Measurements from ENCODE around the gene SLC22A2.
"Not testable (repeated sequence)": the region's sequence is repeated elsewhere in the genome, so short reads cannot be mapped to it uniquely, and the experiment has no call there.

The SLC22A2 gene

DNA sequence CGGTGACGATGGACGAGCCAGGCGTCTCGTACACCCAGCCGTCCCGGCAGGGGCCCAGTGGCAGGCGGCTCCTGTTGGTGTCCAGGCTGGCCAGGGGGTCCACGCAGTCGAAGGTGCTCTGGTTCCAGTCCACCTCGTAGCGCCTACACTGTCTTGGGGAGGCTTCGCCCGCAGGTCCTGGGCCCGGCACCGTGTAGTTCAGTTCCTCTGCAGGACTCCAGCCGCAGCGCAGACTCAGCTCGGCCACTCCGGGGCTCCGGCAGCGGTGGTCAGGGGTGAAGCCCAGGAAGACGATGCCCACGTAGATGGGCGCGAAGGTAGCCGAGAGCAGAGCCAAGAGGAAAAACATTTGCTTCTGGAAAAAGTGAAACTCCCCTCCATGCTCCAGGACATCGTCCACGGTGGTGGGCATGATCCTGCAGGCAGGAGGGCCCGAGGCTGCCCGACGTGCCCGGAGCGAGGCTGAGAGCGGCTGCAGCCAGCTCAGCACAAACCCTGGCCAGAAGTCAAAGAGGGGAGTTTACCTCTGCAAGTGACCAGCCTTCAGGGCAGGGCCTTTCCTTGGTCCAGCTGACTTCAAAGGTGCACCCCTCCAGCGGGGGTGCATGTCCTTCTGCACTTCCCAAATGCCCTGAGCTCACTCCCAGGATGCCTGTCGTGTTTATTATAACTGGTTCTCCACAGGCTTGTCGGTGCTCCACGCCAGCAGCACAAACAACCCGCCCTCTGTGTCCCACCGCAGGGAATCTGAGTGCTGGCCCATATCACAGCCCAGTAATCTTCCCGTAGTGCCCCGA, at the start of gene SLC22A2:
SLC22A2 (minus strand) TSS at position 476 of the 797 bp plus-strand sequence; CDS start at position 412, 64 bp downstream.
- DNase-seq = no peak

DNA sequence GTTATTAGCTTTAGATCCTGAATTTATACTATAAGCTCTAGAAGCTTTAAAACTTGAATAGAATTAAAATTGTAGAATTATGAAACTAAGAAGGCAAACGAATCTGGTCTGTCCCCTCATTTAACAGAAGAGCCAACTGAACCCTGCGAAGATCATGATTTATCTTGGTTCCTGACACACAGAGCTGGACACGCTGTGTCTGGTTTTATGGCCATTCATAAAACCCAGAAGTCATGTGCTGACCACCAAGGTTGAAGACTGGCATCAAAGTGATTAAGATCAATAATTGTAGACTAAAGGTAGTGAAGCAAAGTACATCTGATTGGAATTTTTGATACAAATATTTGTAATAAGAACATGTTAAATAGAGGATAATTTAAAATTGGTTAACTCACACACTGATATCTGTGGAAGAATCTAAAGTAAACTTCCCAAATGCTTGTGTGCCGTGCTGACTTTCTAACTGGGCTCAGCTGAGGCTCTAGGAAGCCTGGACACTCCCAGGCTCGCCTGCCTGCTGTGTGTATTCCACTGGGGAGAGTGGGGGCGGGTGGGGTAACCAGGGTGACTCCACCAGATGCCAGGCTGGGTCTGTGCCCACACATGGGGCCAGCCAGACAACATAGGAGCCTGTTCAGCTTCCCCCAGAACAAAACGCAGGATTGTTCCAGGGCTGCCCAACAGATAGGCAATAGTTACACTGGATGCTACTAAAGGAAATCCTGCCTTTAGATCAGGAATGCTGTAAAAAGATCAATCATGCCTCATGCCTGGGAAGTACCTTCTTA, 47.5 kb upstream of the SLC22A2 start:
- DNase-seq = no peak

DNA sequence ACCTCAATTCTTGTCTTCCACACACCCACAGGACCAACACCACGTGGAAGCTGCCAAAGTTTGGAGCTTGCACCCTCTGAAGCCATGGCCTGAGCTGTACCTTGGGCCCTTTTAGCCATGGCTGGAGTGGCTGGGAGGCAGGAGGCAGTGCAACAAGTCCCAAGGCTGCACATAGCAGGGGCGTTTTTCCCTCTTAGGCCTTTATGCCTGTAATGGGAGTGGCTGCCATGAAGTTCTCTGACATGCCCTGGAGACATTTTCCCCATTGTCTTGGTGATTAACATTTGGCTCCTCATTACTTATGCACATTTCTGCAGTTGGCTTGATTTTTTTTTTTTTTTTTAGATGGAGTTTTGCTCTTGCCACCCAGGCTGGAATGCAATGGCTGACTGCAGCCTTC, 45.2 kb upstream of the SLC22A2 start:
- no peak for DNase-seq

DNA sequence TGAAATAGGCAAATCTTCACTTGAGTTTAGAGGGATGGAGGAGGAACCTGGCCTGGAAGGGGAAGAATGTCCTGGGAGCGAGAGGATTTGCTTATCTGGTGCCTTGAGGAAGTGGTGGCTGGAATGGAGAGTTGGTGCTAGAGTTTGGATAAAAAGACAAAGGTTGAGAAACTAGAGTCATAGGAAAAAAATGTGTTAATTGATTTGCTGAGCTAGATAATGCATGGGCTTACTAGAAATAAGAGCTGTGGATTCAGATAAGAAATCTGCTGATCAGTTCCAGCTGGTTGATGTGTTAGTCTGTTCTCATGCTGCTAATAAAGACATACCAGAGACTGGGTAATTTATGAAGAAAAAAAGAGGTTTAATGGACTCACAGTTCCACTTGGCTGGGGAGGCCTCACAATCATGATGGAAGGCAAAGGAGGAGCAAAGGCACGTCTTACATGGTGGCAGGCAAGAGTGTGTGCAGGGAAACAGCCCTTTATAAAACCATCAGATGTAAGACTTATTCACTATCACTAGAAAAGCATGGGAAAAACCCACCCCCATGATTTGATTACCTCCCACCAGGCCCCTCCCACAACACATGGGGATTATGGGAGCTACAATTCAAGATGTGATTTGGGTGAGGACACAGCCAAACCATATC, 43.9 kb upstream of the SLC22A2 start:
- not testable (repeated sequence) for DNase-seq

DNA sequence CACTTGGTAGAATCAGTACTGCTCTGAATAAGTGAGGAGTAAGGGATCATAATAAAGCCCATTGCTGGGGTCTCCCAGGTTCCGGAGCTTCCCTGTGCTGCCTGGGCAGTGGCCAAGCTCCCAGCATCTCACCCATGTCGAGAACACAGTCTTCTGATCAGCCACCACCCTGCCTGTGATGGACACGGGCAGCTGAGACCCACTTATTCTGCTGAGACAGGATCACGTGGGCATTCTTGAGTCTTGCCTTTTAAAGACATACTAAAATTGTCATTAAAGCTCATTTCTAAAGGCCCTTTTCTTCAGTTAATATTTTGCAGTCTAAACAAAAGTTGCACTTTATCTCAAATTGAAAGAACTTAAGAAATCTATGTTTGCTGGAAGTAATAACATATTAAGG, 42.7 kb upstream of the SLC22A2 start:
- DNase-seq = no peak

DNA sequence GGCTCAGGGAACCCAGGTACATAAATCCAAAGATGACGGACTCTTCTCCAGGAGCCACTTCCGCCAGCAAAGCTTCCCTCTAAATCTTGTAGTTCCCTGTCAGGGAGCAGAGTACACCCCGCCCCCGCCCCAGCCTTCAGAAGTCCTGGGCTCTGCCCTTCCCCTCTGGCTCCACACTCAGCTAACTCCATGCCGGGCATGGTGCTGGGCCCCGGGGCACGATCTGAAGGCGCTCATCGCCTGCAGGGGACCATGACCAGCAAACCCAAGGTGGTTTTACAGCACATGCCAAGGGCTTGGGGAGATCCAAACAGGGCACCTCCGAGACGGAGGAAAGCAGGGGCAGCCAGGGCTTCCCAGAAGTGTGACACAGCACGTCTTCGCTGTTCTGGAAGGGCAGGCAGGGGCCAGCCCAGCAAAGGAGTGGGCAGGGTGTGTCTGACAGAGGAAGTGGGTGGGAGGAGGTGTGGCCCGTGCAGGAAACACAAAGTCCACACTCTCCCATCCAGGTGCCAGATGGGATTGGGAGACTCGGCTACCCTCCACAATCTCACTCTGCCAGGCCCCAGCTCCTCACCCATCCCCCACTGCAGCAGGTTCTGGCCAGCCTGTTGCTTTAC, 41.6 kb upstream of the SLC22A2 start:
- no peak for DNase-seq

DNA sequence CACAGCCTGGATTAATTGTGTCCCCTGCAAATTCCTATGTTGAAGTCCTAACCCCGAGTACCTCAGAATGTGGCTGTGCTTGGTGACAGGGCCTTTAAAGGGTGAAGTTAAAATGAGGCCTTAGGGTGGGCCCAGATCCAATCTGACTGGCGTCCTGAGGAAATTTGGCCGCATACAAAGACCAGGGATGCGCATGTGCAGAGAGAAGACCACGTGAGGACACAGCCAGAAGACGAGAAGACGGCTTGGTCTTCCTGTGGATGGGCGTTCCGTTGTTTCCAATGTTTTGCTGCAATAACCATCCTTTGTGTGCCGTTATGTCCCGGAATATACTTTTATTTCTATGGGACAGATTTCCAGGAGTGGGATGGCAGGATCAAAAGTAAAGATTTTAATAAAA, 40.9 kb upstream of the SLC22A2 start:
- DNase-seq = no peak

DNA sequence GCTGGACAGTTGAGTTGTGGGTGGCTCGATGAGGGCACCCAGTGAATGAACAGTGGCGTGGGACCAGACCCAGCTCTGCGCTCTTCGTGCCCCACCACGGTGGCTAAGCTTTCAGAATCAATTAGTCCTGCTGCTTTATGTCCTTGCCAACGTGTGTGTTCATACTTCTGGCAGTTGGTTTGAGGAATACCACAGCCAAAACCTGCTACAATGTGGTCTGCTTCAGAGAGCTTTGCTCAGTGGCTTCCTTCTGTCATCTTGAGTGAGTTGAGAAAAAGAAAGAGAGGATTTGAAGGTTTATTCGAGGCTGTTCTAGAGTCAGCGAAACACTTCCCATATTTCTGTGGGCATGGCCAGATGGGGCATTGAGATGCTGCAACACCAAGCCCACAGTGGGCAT, 39.5 kb upstream of the SLC22A2 start:
- no peak for DNase-seq

DNA sequence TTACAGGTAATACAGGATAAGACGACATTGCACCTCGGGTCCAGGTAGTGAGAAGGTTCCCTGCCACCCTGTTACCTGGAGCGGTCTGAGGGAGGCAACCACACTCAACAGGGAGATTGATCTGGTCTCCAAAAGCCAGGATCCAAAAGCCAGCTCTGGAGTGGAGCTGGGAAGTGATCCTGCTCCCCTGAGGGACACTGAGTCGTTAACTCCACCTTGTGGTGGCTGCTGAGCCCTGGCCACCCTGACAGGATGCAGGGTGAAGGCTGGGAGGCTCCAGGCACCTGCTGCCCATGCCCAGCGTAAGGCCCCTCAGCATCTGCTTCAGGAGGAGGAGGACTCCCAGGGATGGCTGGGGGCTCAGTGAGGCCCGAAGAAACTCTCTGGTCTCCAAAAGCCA, 38.7 kb upstream of the SLC22A2 start:
- no peak for DNase-seq

DNA sequence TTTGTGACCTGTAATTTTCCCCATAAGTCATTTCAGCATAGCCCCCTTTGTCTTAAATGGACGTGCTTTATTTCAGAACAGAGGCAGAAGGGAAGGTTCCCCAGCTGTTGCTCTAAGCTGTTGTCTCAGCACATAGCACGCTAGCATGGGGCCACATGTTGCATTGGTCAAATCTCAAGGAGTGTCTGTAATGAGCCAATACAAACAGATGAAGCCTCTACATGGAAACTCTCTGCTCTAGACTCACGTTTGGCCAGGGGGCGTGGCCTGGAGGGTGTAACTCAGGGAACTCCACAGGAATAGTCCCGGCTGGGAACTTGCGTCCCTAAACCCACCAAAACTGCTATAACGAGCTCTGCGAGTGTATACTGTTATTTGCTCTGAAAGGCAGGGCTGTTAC, 35.2 kb upstream of the SLC22A2 start:
- DNase-seq = no peak

DNA sequence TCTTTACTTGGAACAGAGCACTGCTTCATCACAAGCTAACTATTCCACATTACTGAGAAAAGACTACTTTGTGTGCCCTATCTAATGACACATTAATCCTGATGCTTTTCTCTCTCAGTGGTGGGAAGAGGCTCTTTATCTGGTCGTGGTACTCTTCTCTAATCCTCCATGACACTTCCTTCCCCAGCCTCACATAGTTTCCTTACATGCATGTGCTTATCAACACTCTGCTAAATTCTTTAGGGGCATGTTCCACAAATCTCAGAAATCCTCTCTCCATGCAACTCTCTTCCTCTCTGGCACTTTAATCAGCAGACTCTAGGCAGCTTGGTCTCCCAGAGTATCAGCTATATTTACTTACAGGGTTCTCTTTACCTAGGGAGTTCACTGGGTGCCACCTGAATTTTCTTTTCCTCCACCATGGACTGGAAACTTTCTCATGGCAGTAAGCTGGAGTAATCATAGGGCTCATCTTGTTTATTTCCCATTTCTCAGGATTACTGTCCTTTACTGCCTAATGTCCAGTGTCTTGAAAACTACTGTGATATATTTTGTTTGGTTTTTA, 27.0 kb upstream of the SLC22A2 start:
- no peak for DNase-seq

DNA sequence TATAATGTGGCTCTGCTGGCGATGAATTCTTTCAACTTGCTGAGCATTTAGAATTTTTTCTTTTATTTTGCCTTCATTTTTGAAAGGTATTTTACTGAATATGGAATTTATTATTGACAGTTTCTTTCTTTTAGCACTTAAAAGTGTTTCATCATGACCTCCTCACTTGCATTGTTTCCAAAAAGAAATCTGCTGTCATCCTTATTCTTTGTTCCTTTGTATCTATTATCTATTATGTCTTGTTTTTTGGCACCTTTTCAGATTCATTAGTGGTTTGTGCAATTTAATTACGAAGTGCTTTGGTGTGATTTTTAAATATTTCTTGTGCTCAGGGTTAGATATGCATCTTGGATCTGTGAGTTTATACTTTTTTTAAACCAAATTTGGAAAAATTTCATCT, 26.0 kb upstream of the SLC22A2 start:
- DNase-seq = no peak

DNA sequence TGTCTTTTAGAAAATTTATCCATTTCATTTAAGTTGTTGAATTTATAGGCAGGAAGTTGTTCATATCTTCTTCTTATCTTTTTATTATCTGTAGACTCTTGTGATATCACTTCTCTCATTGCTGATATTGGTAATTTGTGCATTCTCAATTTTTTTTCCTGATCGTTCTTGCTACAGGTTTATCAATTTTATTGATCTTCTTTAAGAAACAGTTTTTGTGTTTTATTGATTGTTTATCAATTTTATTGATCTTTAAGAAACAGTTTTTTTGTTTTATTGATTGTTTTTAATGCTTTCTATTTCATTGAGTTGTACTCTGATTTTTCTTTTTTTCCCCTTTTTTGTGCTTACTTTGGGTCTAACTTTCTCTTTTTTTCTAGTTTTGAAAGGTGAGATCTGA, 23.8 kb upstream of the SLC22A2 start:
- no peak for DNase-seq

DNA sequence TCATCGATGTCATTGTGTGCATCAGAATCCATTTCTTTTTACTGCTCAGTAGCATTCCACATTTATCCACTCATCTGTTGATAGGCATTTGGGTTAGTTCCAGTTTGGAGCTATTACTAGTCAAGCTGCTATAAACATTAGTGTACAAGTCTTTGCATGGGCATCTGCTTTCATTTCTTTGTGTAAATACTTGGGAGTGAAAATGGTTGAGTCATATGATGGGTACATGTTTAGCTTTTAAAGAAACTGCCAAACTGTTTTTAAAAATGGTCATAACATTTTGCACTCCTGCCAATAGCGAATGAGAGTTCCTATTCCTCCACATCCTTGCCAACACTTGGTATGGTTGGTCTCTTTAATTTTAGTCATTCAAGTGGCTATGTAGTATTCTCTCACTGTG, 21.2 kb upstream of the SLC22A2 start:
- DNase-seq = no peak

DNA sequence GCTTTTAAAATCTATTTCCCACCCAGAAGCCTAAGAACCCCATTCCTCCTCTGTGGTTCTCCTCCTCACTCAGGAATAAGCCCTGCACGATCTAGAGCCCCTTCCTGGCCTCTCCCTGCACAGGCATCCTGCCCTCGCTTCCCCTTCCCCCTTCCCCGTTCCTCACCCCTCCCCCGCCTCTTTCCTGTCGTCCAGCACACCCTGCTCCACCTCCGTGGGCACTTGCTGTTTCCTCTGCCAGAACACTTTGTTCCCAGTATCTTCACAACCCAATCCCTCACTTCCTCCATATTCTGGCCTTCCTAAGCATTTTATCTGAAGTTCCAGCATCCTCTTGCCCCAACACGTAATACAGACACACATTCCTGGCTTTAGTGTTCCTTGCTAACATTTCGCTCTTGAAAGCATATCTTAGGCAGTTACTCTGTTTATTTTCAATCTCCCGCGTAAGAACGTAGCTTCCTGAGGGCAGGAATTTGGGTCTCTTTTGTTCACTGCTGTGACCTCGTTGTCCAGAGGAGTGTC, 20.2 kb upstream of the SLC22A2 start:
- no peak for DNase-seq

DNA sequence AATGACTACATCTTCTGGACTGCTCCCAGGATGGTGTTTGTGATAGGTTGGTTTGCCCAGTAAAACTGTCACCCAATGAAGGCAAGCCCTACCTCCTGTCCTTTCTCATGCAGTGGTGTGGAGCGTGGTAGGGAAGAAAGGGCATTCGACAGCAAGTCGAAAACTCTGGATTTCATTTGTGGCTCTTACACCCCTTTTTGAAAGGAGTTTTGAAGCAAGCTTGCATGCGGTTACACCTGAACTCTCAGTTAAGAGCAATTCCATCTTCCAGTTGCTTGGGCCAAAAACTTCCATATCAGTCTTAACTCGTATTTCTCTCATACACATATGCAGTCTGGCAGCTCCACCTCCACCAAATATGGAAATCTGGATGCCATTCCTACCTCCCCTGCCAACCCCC, 19.7 kb upstream of the SLC22A2 start:
- no peak for DNase-seq

DNA sequence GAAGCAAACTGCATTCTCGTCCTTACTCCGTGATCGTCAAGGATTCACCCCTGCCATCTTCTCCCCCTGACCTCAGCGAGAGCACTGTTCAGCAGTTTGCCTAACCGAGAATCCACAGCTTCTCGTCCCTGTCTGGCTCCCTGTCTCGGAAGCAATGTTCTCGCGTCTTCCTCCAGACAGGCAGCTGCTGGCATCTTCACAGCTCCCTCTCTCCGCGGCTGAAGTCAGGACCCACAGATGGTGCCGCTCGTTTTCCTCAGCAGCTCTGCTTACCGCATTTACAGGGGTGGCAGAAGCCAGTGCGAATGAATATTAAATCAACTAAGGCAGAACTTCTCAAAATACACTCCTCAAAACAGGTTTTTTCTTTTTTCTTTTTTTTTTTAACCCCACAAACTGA, 18.9 kb upstream of the SLC22A2 start:
- DNase-seq = no peak

DNA sequence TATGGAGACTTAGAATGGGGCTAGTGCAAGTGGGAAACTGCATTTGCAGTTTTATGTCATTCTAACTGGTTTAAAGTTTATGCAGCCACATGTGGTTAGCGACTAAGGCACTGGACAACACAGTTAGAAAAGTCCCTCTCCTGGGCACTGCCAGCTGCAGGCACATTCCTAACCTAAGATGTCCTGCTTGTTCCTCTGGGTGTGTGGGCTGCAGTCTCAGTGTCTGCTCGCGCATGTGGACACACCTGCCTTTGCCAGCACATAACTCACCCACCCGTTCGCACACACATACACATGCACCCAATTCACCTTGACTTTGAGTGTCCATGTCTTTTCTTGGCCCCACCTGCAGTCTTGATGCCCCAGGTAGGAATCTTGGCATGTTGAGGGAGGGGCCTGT, 18.5 kb upstream of the SLC22A2 start:
- DNase-seq = no peak

DNA sequence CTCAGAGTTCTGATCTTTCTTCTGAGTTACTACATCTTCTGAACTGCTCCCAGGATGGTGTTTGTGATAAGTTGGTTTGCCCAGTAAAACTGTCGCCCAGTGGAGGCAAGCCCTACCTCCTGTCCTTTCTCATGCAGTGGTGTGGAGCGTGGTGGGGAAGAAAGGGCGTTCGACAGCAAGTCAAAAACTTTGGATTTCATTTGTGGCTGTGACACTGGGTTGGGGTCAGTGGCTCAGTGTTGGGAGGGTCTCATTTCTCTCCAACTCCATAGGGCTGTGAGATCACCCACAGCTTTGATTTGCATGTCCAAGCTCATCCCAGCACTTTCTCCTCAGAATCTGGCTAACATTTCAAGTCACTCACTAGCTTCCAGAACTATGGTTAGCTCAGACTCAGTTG, 17.5 kb upstream of the SLC22A2 start:
- no peak for DNase-seq

DNA sequence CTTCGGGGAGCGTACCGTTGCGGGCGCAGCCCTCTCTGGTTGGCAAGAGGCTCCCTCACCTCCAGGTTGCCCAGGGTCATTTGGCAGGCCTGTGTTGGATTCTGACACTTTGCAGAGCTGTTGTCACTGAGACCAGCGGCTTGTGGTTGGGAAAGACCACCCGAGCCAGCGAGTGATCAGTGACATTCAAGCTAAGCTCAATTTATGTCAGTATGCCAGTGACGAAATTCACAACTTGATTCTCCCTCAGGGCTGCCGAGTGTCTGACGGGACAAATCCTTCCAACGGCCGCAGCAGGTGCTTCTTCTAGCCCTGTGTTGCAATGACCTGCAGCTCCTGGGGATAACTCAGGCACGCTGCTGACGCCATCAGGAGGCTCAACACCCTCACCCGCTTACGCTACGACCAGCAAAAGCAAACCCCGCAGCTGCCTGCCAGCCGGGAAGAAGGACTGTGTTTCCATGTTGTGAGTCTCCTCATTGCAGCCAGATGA, 16.9 kb upstream of the SLC22A2 start:
- no peak for DNase-seq

DNA sequence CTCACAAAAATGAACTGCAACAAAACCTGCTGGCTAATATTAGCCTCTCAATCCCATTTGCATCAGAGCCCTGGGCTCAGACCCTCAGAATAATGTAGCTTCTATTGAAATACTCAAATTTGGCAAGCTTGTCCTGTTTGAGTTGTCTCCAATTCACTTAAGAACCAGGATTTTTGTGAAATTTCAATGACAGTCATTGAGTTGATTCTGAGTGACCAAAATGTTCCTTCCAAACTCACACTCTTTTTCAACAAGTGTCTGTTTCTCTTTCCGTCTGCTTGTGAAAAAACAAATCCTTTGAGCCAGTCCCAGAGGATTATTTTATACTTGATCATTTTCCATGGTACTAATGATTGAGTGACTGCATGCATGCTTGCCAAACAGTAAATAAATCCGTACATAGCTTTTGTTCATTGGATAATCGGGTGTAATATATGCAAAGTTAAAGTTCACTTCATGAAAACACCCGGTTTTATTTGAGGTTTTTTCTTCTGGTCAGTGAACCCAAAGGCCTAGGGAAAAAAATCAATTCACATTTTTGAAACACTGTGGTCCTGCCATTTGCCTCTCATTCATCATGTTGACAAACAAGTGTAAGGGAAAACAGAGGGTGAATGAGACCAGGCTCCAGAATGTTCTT, 16.4 kb upstream of the SLC22A2 start:
- DNase-seq = no peak

DNA sequence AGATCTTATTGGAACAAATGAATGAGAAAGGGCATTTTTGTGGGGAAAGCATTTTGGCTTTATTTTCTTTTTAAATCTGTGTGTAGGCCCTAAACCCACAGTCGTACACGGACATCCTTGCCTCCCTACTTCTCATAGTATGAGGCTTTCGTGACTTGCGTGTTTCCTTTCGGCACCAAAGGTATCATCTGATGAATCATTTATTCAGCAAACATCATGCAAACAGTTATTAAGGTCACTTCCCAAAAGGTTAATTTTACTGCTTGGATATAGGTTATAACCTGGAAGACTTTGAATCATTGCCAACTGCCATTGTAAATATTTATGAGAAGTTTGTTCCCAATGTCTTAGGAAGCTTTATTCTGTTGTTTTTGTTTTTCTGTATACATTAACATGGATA, 15.1 kb upstream of the SLC22A2 start:
- DNase-seq = no peak
